ENCODE results near the gene DNAI1.

DNA sequence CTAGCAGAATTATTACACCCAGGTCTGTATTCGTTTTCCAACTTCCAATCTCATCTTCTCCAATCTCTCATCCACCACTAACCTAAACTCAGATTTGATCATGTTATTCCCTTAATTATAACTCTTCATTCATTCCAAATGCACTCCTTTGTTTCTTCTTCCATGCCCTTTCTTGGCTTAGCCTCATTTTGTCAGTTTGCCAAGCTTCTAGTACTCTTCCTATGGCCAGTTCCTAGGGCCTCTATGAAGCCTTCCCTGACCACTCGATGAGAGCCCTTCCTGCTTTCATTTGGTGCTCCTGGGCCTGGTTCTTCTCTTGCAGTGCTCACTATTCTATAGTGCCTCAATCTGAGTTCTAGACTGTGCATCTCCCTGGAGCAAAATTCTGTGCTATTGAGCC lies 6.0 kb upstream of the DNAI1 start:
- no peak for TF ChIP-seq POLR2AphosphoS5 (IDR thresholded peaks at IDR 0.05; ENCODE audit: low read depth, low read length)
- no peak for TF ChIP-seq POLR2A (IDR thresholded peaks at IDR 0.05; ENCODE audit: low read depth, low read length)

Data from GM12892 (cell line).